GM18519 (cell line): Measurements from ENCODE around the gene CCDC85A.

Experiments used
- ATAC-seq: cut with Tn5 transposase; IDR thresholded peaks from one replicate; pipeline ENCODE4 v1.9.1; 2021; ENCODE audit warnings: mild to moderate bottlenecking, moderate library complexity; ENCODE audit not compliant: unreplicated experiment, low FRiP score

CCDC85A gene

GRCh38 chr2:56234241-56234640 lies 50.5 kb downstream of the CCDC85A start:
- no peak for ATAC-seq

GRCh38 chr2:56239030-56239429 lies 55.2 kb downstream of the CCDC85A start:
- ATAC-seq, result no peak

GRCh38 chr2:56239437-56239836 lies 55.6 kb downstream of the CCDC85A start:
- no peak for ATAC-seq

GRCh38 chr2:56240210-56240609 lies 56.4 kb downstream of the CCDC85A start:
- no peak for ATAC-seq

GRCh38 chr2:56244506-56244905 lies 60.7 kb downstream of the CCDC85A start:
- no peak for ATAC-seq

GRCh38 chr2:56244911-56245530 lies 61.2 kb downstream of the CCDC85A start:
- no peak for ATAC-seq

GRCh38 chr2:56248965-56249742 lies 65.4 kb downstream of the CCDC85A start:
- no peak for ATAC-seq

- ATAC-seq, result no peak
Measured at GRCh38 chr2:56250153-56250729, 66.5 kb downstream of the CCDC85A start.

- no peak for ATAC-seq
Measured at GRCh38 chr2:56260415-56260814, 76.6 kb downstream of the CCDC85A start.

- ATAC-seq, result no peak
Measured at GRCh38 chr2:56262241-56262640, 78.5 kb downstream of the CCDC85A start.

GRCh38 chr2:56263876-56264275 lies 80.1 kb downstream of the CCDC85A start:
- no peak for ATAC-seq

- ATAC-seq, result no peak
Measured at GRCh38 chr2:56266761-56267414, 83.1 kb downstream of the CCDC85A start.

GRCh38 chr2:56267415-56267788 lies 83.6 kb downstream of the CCDC85A start:
- ATAC-seq, result no peak

GRCh38 chr2:56268856-56269255 lies 85.1 kb downstream of the CCDC85A start:
- no peak for ATAC-seq

- ATAC-seq, result no peak
Measured at GRCh38 chr2:56271275-56271674, 87.5 kb downstream of the CCDC85A start.

GRCh38 chr2:56285224-56285623 lies 101.4 kb downstream of the CCDC85A start:
- no peak for ATAC-seq

- no peak for ATAC-seq
Measured at GRCh38 chr2:56286936-56287335, 103.1 kb downstream of the CCDC85A start.

GRCh38 chr2:56287508-56287907 lies 103.7 kb downstream of the CCDC85A start:
- ATAC-seq, result no peak

GRCh38 chr2:56287974-56288373 lies 104.2 kb downstream of the CCDC85A start:
- no peak for ATAC-seq

GRCh38 chr2:56288838-56289580 lies 105.2 kb downstream of the CCDC85A start:
- no peak for ATAC-seq

GRCh38 chr2:56291711-56292110 lies 107.9 kb downstream of the CCDC85A start:
- no peak for ATAC-seq
